ENCODE data around the gene C1QTNF5. TPM values are rescaled to one million over a fixed set of nuclear protein-coding genes. Genes with fewer than 3 reads are reported as not detected.

C1QTNF5 gene
- total and polyA plus RNA-seq, 2 experiments from 2014 or later = 5.8 to 8.0 TPM

GRCh38 chr11:119343726-119344125 is 3.0 kb upstream of the C1QTNF5 start:
- TF ChIP-seq CTCF (IDR thresholded peaks at IDR 0.05; ENCODE audit: low read depth, low read length) = no peak
- no peak for DNase-seq (ENCODE audit: low read depth in 1 of 2, low spot score in 1 of 2)
- Histone ChIP-seq H3K36me3 (no peaks in the 10 kb centered on the region), H3K9me3 (ENCODE audit: low read depth) (no peaks in the 10 kb centered on the region), H3K4me1 (ENCODE audit: low read depth) (peaks cover 6% of the 10 kb centered on the region), H3K27ac (no peak overlapping the region), H3K4me3 (no peak overlapping the region), H3K27me3 (peaks cover 59% of the 10 kb centered on the region)

DNA sequence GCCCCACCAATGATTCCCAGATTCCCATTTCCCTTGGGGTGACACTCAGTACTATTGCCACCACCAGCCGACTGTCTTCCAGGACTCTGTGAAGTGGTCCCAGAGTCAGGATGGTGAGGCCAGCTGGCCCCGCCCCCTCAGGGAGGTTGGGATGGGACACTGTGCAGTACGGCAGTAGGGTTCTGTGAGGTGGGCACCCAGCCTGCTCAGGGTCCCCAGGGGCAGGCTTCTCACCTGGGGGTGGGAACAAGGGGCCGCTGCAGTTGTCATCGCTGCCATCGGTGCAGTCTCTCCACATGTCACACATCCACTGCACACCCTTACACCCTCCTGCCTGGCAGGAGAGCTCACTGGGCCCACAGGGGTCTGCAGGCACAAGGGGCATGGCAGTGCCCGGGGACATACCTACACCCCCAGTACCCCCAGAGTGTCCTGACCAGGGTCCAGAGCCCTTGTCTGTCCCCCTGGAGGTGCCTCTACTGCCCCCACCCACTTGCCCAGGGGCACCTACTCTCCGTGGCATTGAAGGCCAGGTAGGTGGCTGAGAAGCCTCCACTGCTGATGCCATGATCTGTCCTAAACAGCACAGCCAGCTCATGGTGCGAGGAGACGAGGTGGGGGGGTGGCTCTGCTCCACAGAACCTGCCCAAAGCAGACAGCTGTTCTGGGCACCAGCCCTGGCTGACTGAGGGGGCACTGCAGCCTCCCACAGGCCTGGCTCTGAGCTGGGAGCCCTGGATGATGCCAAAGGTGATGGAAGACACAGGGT is 1.9 kb upstream of the C1QTNF5 start:
- H3K9me3 ChIP-seq (ENCODE audit: low read depth) = no peaks in the 10 kb centered on the region
- peaks cover 59% of the 10 kb centered on the region for H3K27me3 ChIP-seq
- H3K27ac ChIP-seq = no peak overlapping the region
- no peaks in the 10 kb centered on the region for H3K4me1 ChIP-seq (ENCODE audit: low read depth)
- TF ChIP-seq CTCF (IDR thresholded peaks at IDR 0.05; ENCODE audit: low read depth, low read length) = no peak
- no peaks in the 10 kb centered on the region for H3K36me3 ChIP-seq
- no peak overlapping the region for H3K4me3 ChIP-seq
- DNase-seq (ENCODE audit: low read depth in 1 of 2, low spot score in 1 of 2) = no peak

DNA sequence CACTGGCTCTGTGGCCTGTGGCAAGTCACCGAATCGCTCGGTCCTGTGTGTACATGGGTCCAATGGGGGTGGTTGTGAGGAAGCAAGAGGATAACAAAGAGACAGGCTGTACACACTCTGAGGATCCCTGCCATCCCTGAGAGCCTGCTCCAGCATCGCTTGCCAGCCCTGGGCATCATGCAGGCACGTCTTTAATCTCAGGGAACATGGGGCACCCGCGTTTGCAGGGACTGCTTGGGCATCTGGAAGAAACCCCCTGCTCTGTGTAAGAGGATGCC is 1.3 kb upstream of the C1QTNF5 start:
- Histone ChIP-seq H3K36me3 (no peaks in the 10 kb centered on the region), H3K9me3 (ENCODE audit: low read depth) (no peaks in the 10 kb centered on the region), H3K27me3 (peaks cover 59% of the 10 kb centered on the region), H3K27ac (no peak overlapping the region), H3K4me3 (no peak overlapping the region), H3K4me1 (ENCODE audit: low read depth) (no peaks in the 10 kb centered on the region)
- no peak for DNase-seq (ENCODE audit: low read depth in 1 of 2, low spot score in 1 of 2)
- TF ChIP-seq CTCF (IDR thresholded peaks at IDR 0.05; ENCODE audit: low read depth, low read length) = no peak

- H3K27ac ChIP-seq = no peak overlapping the region
- no peaks in the 10 kb centered on the region for H3K36me3 ChIP-seq
- no peak overlapping the region for H3K4me3 ChIP-seq
- no peaks in the 10 kb centered on the region for H3K9me3 ChIP-seq (ENCODE audit: low read depth)
- no peaks in the 10 kb centered on the region for H3K4me1 ChIP-seq (ENCODE audit: low read depth)
- TF ChIP-seq CTCF (IDR thresholded peaks at IDR 0.05; ENCODE audit: low read depth, low read length) = no peak
- no peak for DNase-seq (ENCODE audit: low read depth in 1 of 2, low spot score in 1 of 2)
- H3K27me3 ChIP-seq = peaks cover 59% of the 10 kb centered on the region
Measured at GRCh38 chr11:119341222-119342022, 739 bp upstream of the C1QTNF5 start.

GRCh38 chr11:119339589-119340334 is 921 bp downstream of the C1QTNF5 start:
- Histone ChIP-seq H3K27me3 (peaks cover 57% of the 10 kb centered on the region), H3K4me3 (peak overlapping the region; percentile 32), H3K36me3 (no peaks in the 10 kb centered on the region), H3K27ac (no peak overlapping the region), H3K4me1 (ENCODE audit: low read depth) (peaks cover 3% of the 10 kb centered on the region), H3K9me3 (ENCODE audit: low read depth) (no peaks in the 10 kb centered on the region)
- DNase-seq (ENCODE audit: low read depth in 1 of 2, low spot score in 1 of 2) = peak; percentile 75 to 87
- peak; percentile 84 for TF ChIP-seq CTCF (IDR thresholded peaks at IDR 0.05; ENCODE audit: low read depth, low read length)
